Central memory CD8-positive, alpha-beta T cell (primary cell): ENCODE measurements around the gene PLXNA4.

Experiments used
- ATAC-seq: fragments of 150-1000 bp; cut with Tn5 transposase; replicated peaks from 2 replicates; pipeline ENCODE4 v1.10.0; 2022; ENCODE audit warnings: mild to moderate bottlenecking, moderate FRiP score, moderate number of reproducible peaks; ENCODE audit not compliant: poor library complexity, severe bottlenecking; ENCODE audit errors: extremely low read depth
- DNase-seq, 2 donors: peaks; one replicate each; pipeline ENCODE4 v3.0.0; 2021; ENCODE audit warnings: low spot score in 2 of 2
- H3K27ac Mint-ChIP-seq: one replicate; pipeline ENCODE4 v1.8.0; 2022; ENCODE audit warnings: low read depth, mild to moderate bottlenecking, moderate library complexity, mixed read lengths
- H3K27me3 Mint-ChIP-seq: one replicate; pipeline ENCODE4 v1.8.0; 2022; ENCODE audit warnings: mixed read lengths
- H3K36me3 Mint-ChIP-seq: one replicate; pipeline ENCODE4 v1.8.0; 2022; ENCODE audit warnings: mild to moderate bottlenecking, moderate library complexity, mixed read lengths; ENCODE audit not compliant: insufficient read depth
- H3K4me1 Mint-ChIP-seq: one replicate; pipeline ENCODE4 v1.8.0; 2022; ENCODE audit warnings: mixed read lengths
- H3K4me3 Mint-ChIP-seq: one replicate; pipeline ENCODE4 v1.8.0; 2022; ENCODE audit warnings: mild to moderate bottlenecking, moderate library complexity, mixed read lengths
- H3K9me3 Mint-ChIP-seq: one replicate; pipeline ENCODE4 v1.8.0; 2022; ENCODE audit warnings: mixed read lengths

The PLXNA4 gene

GRCh38 chr7:132075515-132075914 lies 500.8 kb downstream of the PLXNA4 start:
- H3K27ac Mint-ChIP-seq, result no peak overlapping the region
- ATAC-seq (no peak), DNase-seq (no peak)
- H3K9me3 Mint-ChIP-seq, result no peaks in the 10 kb centered on the region
- H3K27me3 Mint-ChIP-seq, result peaks cover 36% of the 10 kb centered on the region
- H3K4me3 Mint-ChIP-seq, result no peak overlapping the region
- no peaks in the 10 kb centered on the region for H3K36me3 Mint-ChIP-seq
- H3K4me1 Mint-ChIP-seq, result no peaks in the 10 kb centered on the region

GRCh38 chr7:132073920-132074589 lies 502.2 kb downstream of the PLXNA4 start:
- Mint-ChIP-seq H3K9me3 (no peaks in the 10 kb centered on the region), H3K36me3 (no peaks in the 10 kb centered on the region), H3K4me3 (no peak overlapping the region), H3K27me3 (peaks cover 23% of the 10 kb centered on the region), H3K4me1 (no peaks in the 10 kb centered on the region), H3K27ac (no peak overlapping the region)
- ATAC-seq (no peak), DNase-seq (no peak)
